Hepatocyte (in vitro differentiated cells): ENCODE measurements around the gene LMAN2L. TPM values are rescaled to one million over a fixed set of nuclear protein-coding genes. Genes with fewer than 3 reads are reported as not detected.

Experiments
- DNase-seq: peaks from one replicate; pipeline ENCODE4 v3.0.0-alpha.2; 2016; ENCODE audit warnings: low spot score
- H2AFZ ChIP-seq: fragments of 200-600 bp; sonication (generic); 2 replicates; pipeline ENCODE4 v1.6.0; 2016; ENCODE audit warnings: antibody characterized with exemption, mild to moderate bottlenecking
- H3K27ac ChIP-seq: fragments of 200-600 bp; sonication (generic); 2 replicates; pipeline ENCODE4 v1.5.1; 2016; ENCODE audit warnings: mild to moderate bottlenecking
- H3K27me3 ChIP-seq: fragments of 200-600 bp; sonication (generic); 2 replicates; pipeline ENCODE4 v1.6.1; 2016
- H3K36me3 ChIP-seq: fragments of 200-600 bp; sonication (generic); replicated peaks from 2 replicates; pipeline ENCODE4 v1.5.1; 2016; ENCODE audit warnings: low read depth; ENCODE audit not compliant: insufficient read depth
- H3K4me1 ChIP-seq: fragments of 200-600 bp; sonication (generic); 2 replicates; pipeline ENCODE4 v1.5.1; 2016; ENCODE audit warnings: mild to moderate bottlenecking, moderate library complexity; ENCODE audit not compliant: insufficient read depth
- H3K4me2 ChIP-seq: fragments of 200-600 bp; sonication (generic); 2 replicates; pipeline ENCODE4 v1.6.0; 2016
- H3K4me3 ChIP-seq: fragments of 200-600 bp; sonication (generic); 2 replicates; pipeline ENCODE4 v1.5.1; 2016; ENCODE audit warnings: mild to moderate bottlenecking
- H3K79me2 ChIP-seq: fragments of 200-600 bp; sonication (generic); 2 replicates; pipeline ENCODE4 v1.6.0; 2017; ENCODE audit warnings: mild to moderate bottlenecking
- H3K9me2 ChIP-seq: fragments of 200-600 bp; sonication (generic); replicated peaks from 2 replicates; pipeline ENCODE4 v1.6.0; 2017; ENCODE audit warnings: mild to moderate bottlenecking; ENCODE audit not compliant: insufficient read depth
- H3K9me3 ChIP-seq: fragments of 200-600 bp; sonication (generic); 2 replicates; pipeline ENCODE4 v1.5.1; 2016; ENCODE audit warnings: low read depth, mild to moderate bottlenecking
- H4K20me1 ChIP-seq: fragments of 200-600 bp; sonication (generic); 2 replicates; pipeline ENCODE4 v1.6.0; 2016; ENCODE audit warnings: mild to moderate bottlenecking; ENCODE audit not compliant: insufficient read depth, poor library complexity, severe bottlenecking
- EZH2 ChIP-seq: fragments of 200-600 bp; sonication (generic); IDR thresholded peaks from 2 replicates; pipeline ENCODE4 v1.6.1; 2016; ENCODE audit warnings: antibody characterized with exemption, mild to moderate bottlenecking, borderline replicate concordance
- EZH2phosphoT487 ChIP-seq: fragments of 200-600 bp; sonication (generic); IDR thresholded peaks from one replicate; pipeline ENCODE4 v1.6.1; 2018; ENCODE audit warnings: antibody characterized with exemption, mild to moderate bottlenecking, low read depth, moderate library complexity; ENCODE audit not compliant: unreplicated experiment, severe bottlenecking
- WGBS: methylation state at CpG from one replicate; pipeline ENCODE4 v1.1.6; 2016; ENCODE audit warnings: low lambda C conversion rate; ENCODE audit errors: missing lambda C conversion rate; 5-methylcytosine and 5-hydroxymethylcytosine counted together
- polyA plus RNA-seq: library from polyadenylated mRNA; unstranded; fragments of >200 nt; fragmentation: Nextera tagmentation; extraction: Ambion mirVana; gene quantifications from 2 replicates; pipeline ENCODE4 v1.2.1, GENCODE V29; 2016
- total RNA-seq: library from RNA; depleted of rRNA; stranded (reverse); fragments of >200 nt; gene quantifications from 2 replicates; pipeline ENCODE4 v1.2.3, GENCODE V29; 2014
- TF ChIP-seq, protein P1 (sequence below): fragments of 200-600 bp; sonication (generic); IDR thresholded peaks from 2 replicates; pipeline ENCODE4 v1.5.1; 2016; ENCODE audit warnings: antibody characterized with exemption, mild to moderate bottlenecking; ENCODE audit not compliant: poor library complexity

The LMAN2L gene
- total and polyA plus RNA-seq, 2 experiments from 2014 or later = 35.6 to 46.7 TPM

DNA sequence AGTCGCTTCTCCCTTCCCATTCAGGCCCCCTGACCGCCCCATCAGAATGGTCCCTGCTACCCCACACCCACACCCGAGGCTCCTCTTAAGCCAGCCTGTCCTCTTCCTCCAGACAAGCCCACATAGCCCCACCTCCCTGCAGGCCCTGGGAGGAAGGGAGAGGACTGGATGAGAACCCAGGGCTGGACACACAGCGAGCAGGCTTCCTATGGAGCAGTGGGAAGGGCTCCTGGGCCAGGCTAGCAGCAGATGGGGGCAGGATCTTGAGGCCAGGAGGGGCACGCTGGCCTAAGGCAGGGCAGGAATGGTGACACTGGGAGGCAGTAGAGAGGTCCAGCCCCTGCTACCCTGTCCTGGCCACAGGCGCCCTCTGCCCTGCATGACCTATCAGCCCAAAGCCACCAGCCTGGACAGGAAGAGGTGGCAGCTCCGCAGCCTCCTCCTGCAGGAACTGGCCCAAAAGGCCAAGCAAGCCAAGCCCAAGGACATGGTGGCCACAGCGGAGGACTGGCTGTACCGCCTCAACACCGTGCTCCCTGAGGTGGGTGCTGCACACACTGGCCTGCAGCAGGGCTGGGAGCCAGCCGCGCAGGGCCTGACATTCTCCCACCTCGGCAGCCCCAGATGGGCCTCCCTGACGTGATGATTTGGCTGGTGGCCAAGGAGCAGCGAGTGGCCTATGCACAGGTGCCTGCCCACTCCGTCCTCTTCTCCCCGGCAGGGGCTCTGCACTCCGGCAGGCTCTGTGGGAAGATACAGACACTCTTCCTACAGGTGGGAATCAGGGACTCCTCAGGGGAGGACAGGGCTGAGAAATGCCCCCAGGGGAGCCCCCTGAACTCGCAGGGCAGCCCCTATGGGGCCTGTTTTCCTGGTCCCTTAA is 54.0 kb downstream of the LMAN2L start:
- no peak overlapping the region for H2AFZ ChIP-seq

GRCh38 chr2:96684883-96685576 is 54.8 kb downstream of the LMAN2L start:
- no peak for TF ChIP-seq EZH2phosphoT487
- TF ChIP-seq, protein P1, sequence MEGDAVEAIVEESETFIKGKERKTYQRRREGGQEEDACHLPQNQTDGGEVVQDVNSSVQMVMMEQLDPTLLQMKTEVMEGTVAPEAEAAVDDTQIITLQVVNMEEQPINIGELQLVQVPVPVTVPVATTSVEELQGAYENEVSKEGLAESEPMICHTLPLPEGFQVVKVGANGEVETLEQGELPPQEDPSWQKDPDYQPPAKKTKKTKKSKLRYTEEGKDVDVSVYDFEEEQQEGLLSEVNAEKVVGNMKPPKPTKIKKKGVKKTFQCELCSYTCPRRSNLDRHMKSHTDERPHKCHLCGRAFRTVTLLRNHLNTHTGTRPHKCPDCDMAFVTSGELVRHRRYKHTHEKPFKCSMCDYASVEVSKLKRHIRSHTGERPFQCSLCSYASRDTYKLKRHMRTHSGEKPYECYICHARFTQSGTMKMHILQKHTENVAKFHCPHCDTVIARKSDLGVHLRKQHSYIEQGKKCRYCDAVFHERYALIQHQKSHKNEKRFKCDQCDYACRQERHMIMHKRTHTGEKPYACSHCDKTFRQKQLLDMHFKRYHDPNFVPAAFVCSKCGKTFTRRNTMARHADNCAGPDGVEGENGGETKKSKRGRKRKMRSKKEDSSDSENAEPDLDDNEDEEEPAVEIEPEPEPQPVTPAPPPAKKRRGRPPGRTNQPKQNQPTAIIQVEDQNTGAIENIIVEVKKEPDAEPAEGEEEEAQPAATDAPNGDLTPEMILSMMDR = no peak
- no peak for TF ChIP-seq EZH2
- no peaks in the 10 kb centered on the region for H3K9me3 ChIP-seq
- DNase-seq = no peak

More for the DNA sequence above, 54.0 kb downstream of the LMAN2L start:
- H3K4me3 ChIP-seq = no peak overlapping the region
- no peaks in the 10 kb centered on the region for H3K9me3 ChIP-seq
- H3K27ac ChIP-seq = no peak overlapping the region
- H3K4me1 ChIP-seq = peaks cover 16% of the 10 kb centered on the region
- no peak for TF ChIP-seq EZH2phosphoT487
- TF ChIP-seq, protein P1 = no peak
- TF ChIP-seq EZH2 = no peak
- H3K27me3 ChIP-seq = no peaks in the 10 kb centered on the region
- 63% methylated on average over 18 of the region's 19 CpGs for WGBS
- no peaks in the 10 kb centered on the region for H3K79me2 ChIP-seq
- DNase-seq = peak; percentile 65
- no peaks in the 10 kb centered on the region for H4K20me1 ChIP-seq
- H3K4me2 ChIP-seq = peak overlapping the region; percentile 13
- no peaks in the 10 kb centered on the region for H3K9me2 ChIP-seq
- H3K36me3 ChIP-seq = no peaks in the 10 kb centered on the region

DNA sequence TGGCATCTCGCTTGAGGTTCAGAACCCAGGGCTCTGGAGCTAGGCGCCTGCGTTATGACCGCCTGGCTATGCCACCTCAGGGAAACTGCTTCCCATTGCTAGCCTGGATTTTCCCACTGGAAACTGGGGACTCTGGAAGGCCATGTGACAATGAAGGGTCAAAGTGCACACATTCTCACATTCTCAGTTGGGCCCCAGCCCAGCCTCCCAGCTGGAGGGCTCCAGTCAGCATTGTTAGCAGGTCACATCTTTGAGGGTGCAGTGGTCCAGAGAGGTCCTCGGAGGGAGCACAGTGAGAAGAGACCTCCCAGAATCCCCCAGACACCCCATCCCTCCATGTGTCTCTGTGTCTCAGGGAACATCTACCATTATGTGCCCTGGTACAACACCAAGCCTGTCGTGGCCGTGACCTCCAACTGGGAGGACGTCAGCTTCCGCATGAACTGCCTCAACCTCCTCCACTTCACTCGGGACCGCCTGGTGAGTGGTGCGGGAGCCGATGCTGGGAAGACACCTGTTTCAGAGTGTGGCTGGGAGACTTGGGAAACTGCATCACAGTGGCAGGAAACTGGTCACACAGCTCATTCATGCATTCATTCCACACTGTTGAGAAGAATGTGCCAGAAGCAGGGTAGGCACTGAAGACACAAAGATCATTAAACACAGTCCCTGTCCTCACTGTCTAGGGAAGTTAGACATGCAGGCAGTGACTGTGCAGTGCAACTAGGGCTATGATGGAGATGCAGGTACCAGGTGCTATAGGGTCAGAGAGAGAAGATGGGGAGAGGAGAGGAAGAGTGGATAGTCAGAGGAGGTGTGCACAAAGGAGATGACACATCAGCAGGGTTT is 55.7 kb downstream of the LMAN2L start:
- Histone ChIP-seq H3K36me3 (no peaks in the 10 kb centered on the region), H3K4me3 (no peak overlapping the region), H3K27ac (no peak overlapping the region), H3K9me2 (no peaks in the 10 kb centered on the region), H3K4me1 (peaks cover 22% of the 10 kb centered on the region), H3K79me2 (no peaks in the 10 kb centered on the region), H2AFZ (no peak overlapping the region), H3K4me2 (no peak overlapping the region), H3K27me3 (no peaks in the 10 kb centered on the region), H3K9me3 (no peaks in the 10 kb centered on the region), H4K20me1 (no peaks in the 10 kb centered on the region)
- 92% methylated on average over 13 of the region's 13 CpGs for WGBS
- DNase-seq = peak; percentile 34
- TF ChIP-seq EZH2phosphoT487 (no peak), EZH2 (no peak)
- TF ChIP-seq, protein P1 = no peak

More at GRCh38 chr2:96684883-96685576, 54.8 kb downstream of the LMAN2L start:
- H3K4me2 ChIP-seq = peak overlapping the region; percentile 13
- H3K4me3 ChIP-seq = no peak overlapping the region
- WGBS = 85% methylated on average over 13 of the region's 16 CpGs
- H2AFZ ChIP-seq = no peak overlapping the region
- no peaks in the 10 kb centered on the region for H3K27me3 ChIP-seq
- H3K4me1 ChIP-seq = peaks cover 22% of the 10 kb centered on the region
- no peaks in the 10 kb centered on the region for H3K79me2 ChIP-seq
- H4K20me1 ChIP-seq = no peaks in the 10 kb centered on the region
- no peaks in the 10 kb centered on the region for H3K9me2 ChIP-seq
- H3K27ac ChIP-seq = no peak overlapping the region
- no peaks in the 10 kb centered on the region for H3K36me3 ChIP-seq
